Osteoblast (primary cell): ENCODE measurements around the gene CDKN2D. TPM values are rescaled to one million over a fixed set of nuclear protein-coding genes. Genes with fewer than 3 reads are reported as not detected.

Experiments used
- DNase-seq: peaks from one replicate; pipeline ENCODE4 v3.0.0; 2011; ENCODE audit warnings: low spot score, mixed read lengths; ENCODE audit not compliant: insufficient read length; ENCODE audit errors: missing footprints
- H2AFZ ChIP-seq: 2 replicates; pipeline ENCODE4 v1.6.0; 2011; ENCODE audit warnings: mild to moderate bottlenecking, low read length
- H3K27ac ChIP-seq: 2 replicates; pipeline ENCODE4 v1.5.1; 2011; ENCODE audit warnings: mild to moderate bottlenecking, low read depth, low read length, moderate library complexity
- H3K27me3 ChIP-seq: 2 replicates; pipeline ENCODE4 v1.6.0; 2012; ENCODE audit warnings: mild to moderate bottlenecking, control low read depth, inconsistent platforms, low read length, moderate library complexity; ENCODE audit not compliant: insufficient read depth
- H3K36me3 ChIP-seq: 2 replicates; pipeline ENCODE4 v1.5.1; 2011; ENCODE audit warnings: mild to moderate bottlenecking, low read length, control low read depth, moderate library complexity; ENCODE audit not compliant: insufficient read depth
- H3K4me1 ChIP-seq: 2 replicates; pipeline ENCODE4 v1.5.1; 2011; ENCODE audit warnings: mild to moderate bottlenecking, low read length, control low read depth, moderate library complexity; ENCODE audit not compliant: insufficient read depth
- H3K4me2 ChIP-seq: 2 replicates; pipeline ENCODE4 v1.6.0; 2011; ENCODE audit warnings: mild to moderate bottlenecking, low read length; ENCODE audit not compliant: insufficient read depth
- H3K4me3 ChIP-seq: fragments of 200-600 bp; sonication (generic); 3 replicates; pipeline ENCODE4 v1.5.1; 2012; ENCODE audit warnings: mild to moderate bottlenecking, low read length, inconsistent platforms; ENCODE audit not compliant: insufficient read depth
- H3K79me2 ChIP-seq: 2 replicates; pipeline ENCODE4 v1.6.0; 2012; ENCODE audit warnings: mild to moderate bottlenecking, low read length, control low read depth, inconsistent platforms; ENCODE audit not compliant: insufficient read depth
- H3K9me3 ChIP-seq: 2 replicates; pipeline ENCODE4 v1.5.1; 2011; ENCODE audit warnings: low read depth, low read length, control low read depth
- H4K20me1 ChIP-seq: 2 replicates; pipeline ENCODE4 v1.6.0; 2012; ENCODE audit warnings: mild to moderate bottlenecking, low read length, control low read depth; ENCODE audit not compliant: insufficient read depth
- CTCF ChIP-seq: IDR thresholded peaks from 2 replicates; pipeline ENCODE4 v1.5.1; 2011; ENCODE audit warnings: mild to moderate bottlenecking, low read depth, low read length, moderate library complexity; ENCODE audit errors: extremely low read depth
- total RNA-seq: library from RNA; depleted of rRNA; stranded (reverse); fragments of >200 nt; gene quantifications from 2 replicates; pipeline ENCODE4 v1.2.3, GENCODE V29; 2012

The CDKN2D gene
- total RNA-seq, 1 donor = 4.0 TPM

- no peaks in the 10 kb centered on the region for H3K36me3 ChIP-seq
- peaks cover 28% of the 10 kb centered on the region for H3K79me2 ChIP-seq
- peaks cover 7% of the 10 kb centered on the region for H3K27me3 ChIP-seq
- DNase-seq = no peak
- TF ChIP-seq CTCF = no peak
- no peak overlapping the region for H3K27ac ChIP-seq
- H4K20me1 ChIP-seq = no peaks in the 10 kb centered on the region
- peaks cover 12% of the 10 kb centered on the region for H3K4me1 ChIP-seq
- H3K9me3 ChIP-seq = no peaks in the 10 kb centered on the region
- no peak overlapping the region for H3K4me3 ChIP-seq
- H2AFZ ChIP-seq = no peak overlapping the region
- no peak overlapping the region for H3K4me2 ChIP-seq
Observed at GRCh38 chr19:10600149-10600548, 31.4 kb upstream of the CDKN2D start.

GRCh38 chr19:10593820-10594637 lies 25.2 kb upstream of the CDKN2D start:
- no peaks in the 10 kb centered on the region for H3K4me1 ChIP-seq
- H2AFZ ChIP-seq = no peak overlapping the region
- no peak for DNase-seq
- no peaks in the 10 kb centered on the region for H3K79me2 ChIP-seq
- no peaks in the 10 kb centered on the region for H4K20me1 ChIP-seq
- no peak overlapping the region for H3K4me2 ChIP-seq
- no peaks in the 10 kb centered on the region for H3K36me3 ChIP-seq
- no peak for TF ChIP-seq CTCF
- H3K4me3 ChIP-seq = no peak overlapping the region
- peaks cover 4% of the 10 kb centered on the region for H3K27me3 ChIP-seq
- H3K9me3 ChIP-seq = no peaks in the 10 kb centered on the region
- H3K27ac ChIP-seq = no peak overlapping the region

- Histone ChIP-seq H3K4me2 (no peak overlapping the region), H3K27ac (no peak overlapping the region)
Observed at GRCh38 chr19:10593148-10593547, 24.4 kb upstream of the CDKN2D start.

GRCh38 chr19:10587839-10588150 lies 19.0 kb upstream of the CDKN2D start:
- Histone ChIP-seq H3K79me2 (no peaks in the 10 kb centered on the region), H3K4me2 (no peak overlapping the region), H3K9me3 (no peaks in the 10 kb centered on the region), H3K36me3 (no peaks in the 10 kb centered on the region), H3K4me3 (no peak overlapping the region), H3K4me1 (no peaks in the 10 kb centered on the region), H4K20me1 (no peaks in the 10 kb centered on the region), H2AFZ (no peak overlapping the region), H3K27ac (no peak overlapping the region), H3K27me3 (peaks cover 16% of the 10 kb centered on the region)
- no peak for TF ChIP-seq CTCF
- no peak for DNase-seq

More at GRCh38 chr19:10593148-10593547, 24.4 kb upstream of the CDKN2D start:
- no peaks in the 10 kb centered on the region for H3K36me3 ChIP-seq
- DNase-seq = no peak
- peaks cover 4% of the 10 kb centered on the region for H3K27me3 ChIP-seq
- H3K4me3 ChIP-seq = no peak overlapping the region
- H2AFZ ChIP-seq = no peak overlapping the region
- no peaks in the 10 kb centered on the region for H3K4me1 ChIP-seq
- H4K20me1 ChIP-seq = no peaks in the 10 kb centered on the region
- H3K9me3 ChIP-seq = no peaks in the 10 kb centered on the region
- TF ChIP-seq CTCF = no peak
- no peaks in the 10 kb centered on the region for H3K79me2 ChIP-seq
